Uterus (tissue), 4 donors: ENCODE data around the gene HEATR3. TPM values are rescaled to one million over a fixed set of nuclear protein-coding genes. Genes with fewer than 3 reads are reported as not detected.
"Not testable (repeated sequence)": the region's sequence is repeated elsewhere in the genome, so short reads cannot be mapped to it uniquely, and the experiment has no call there.

Source experiments
- DNase-seq, 2 donors: peaks; one replicate each; pipeline ENCODE4 v3.0.0-alpha.2; 2019 to 2020
- H3K27ac ChIP-seq, 2 donors: fragments of 200-600 bp; sonication (generic); 1 replicate in 1 of 2; 2 replicates in 1 of 2; pipeline ENCODE4 v1.5.1; 2016 to 2018
- H3K27me3 ChIP-seq, 2 donors: fragments of 200-600 bp; sonication (generic); one replicate each; pipeline ENCODE4 v1.5.1; 2018 to 2019; ENCODE audit warnings: control low read depth in 1 of 2
- H3K36me3 ChIP-seq, 2 donors: fragments of 200-600 bp; sonication (generic); one replicate each; pipeline ENCODE4 v1.5.1; 2019; ENCODE audit warnings: control low read depth in 1 of 2
- H3K4me1 ChIP-seq, 2 donors: fragments of 200-600 bp; sonication (generic); one replicate each; pipeline ENCODE4 v1.5.1; 2018 to 2019; ENCODE audit warnings: control low read depth in 1 of 2
- H3K4me3 ChIP-seq, 2 donors: fragments of 200-600 bp; sonication (generic); 1 replicate in 1 of 2; 2 replicates in 1 of 2; pipeline ENCODE4 v1.5.1; 2018 to 2019; ENCODE audit warnings: mild to moderate bottlenecking in 1 of 2
- H3K9me3 ChIP-seq, 2 donors: fragments of 200-600 bp; sonication (generic); one replicate each; pipeline ENCODE4 v1.5.1; 2019; ENCODE audit warnings: control low read depth in 1 of 2
- POLR2A ChIP-seq, 2 donors: fragments of 450-650 bp; IDR thresholded peaks; one replicate each; pipeline ENCODE4 v1.6.1; 2016; ENCODE audit warnings: antibody characterized with exemption in 2 of 2, mild to moderate bottlenecking in 1 of 2, moderate library complexity in 1 of 2
- intact Hi-C: fragments of 100-400 bp; cut with DNase I; formaldehyde crosslinking; loops from one replicate; pipeline ENCODE4 v1.15.1; 2023; ENCODE audit warnings: low total_unique reads
- total RNA-seq, 4 donors: library from RNA; depleted of rRNA in 3 of 4; stranded (reverse); fragments of >200 nt in 3 of 4; gene quantifications; one replicate each; pipeline versions ENCODE4 v1.1.0 to v1.2.4, GENCODE V29; 2014 to 2023
- TF ChIP-seq, protein P1 (sequence below), 4 experiments: fragments of 200-600 bp in 2 of 4; fragments of 450-650 bp in 2 of 4; sonication (generic) in 2 of 4; IDR thresholded peaks; one replicate each; pipeline ENCODE4 v1.5.1; 2016 to 2019; ENCODE audit warnings: antibody characterized with exemption in 4 of 4, mild to moderate bottlenecking in 2 of 4, moderate library complexity in 1 of 4
- donor health status: DM: yes; HTN: yes; CAD: no.

Gene HEATR3
- total RNA-seq, 4 donors from 2014 or later, result 8.2 to 53.0 (median 15.5) TPM

DNA sequence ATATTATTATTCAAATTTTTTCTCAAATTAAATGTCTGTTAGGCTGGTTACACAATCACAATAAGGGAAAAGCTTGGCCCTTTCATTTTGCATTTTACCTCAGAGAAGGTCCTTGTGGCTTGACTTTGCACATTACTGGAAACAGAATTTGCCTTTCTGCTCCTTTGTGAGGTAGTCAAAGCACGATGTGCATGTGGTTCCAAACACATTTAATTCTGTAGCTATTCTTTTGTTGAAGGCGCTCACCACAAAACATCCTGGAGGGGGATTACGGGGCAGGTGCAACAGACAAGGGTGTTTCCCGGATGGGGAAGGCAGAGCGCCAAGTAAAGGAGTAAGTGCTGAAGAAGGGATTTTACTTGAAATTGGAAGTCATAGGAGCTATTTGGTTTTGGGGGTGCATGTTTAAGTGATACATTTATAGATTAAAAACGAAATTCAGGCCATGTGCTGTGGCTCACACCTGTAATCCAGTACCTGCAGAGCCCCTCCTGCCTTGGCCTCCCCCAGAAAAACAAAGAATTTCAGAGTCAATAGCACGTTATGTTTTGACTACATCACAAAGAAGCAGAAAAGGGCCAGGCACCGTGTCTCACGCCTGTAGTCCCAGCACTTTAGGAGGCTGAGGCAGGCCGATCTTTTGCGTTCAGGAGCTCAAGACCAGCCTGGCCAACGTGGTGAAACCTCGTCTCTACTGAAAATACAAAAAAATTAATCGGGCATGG is 56.1 kb downstream of the HEATR3 start:
- H3K36me3 ChIP-seq, result no peaks in the 10 kb centered on the region
- no peak overlapping the region for H3K27ac ChIP-seq
- intact Hi-C loops, result no loop called here
- no peaks in the 10 kb centered on the region for H3K9me3 ChIP-seq
- TF ChIP-seq, protein P1, sequence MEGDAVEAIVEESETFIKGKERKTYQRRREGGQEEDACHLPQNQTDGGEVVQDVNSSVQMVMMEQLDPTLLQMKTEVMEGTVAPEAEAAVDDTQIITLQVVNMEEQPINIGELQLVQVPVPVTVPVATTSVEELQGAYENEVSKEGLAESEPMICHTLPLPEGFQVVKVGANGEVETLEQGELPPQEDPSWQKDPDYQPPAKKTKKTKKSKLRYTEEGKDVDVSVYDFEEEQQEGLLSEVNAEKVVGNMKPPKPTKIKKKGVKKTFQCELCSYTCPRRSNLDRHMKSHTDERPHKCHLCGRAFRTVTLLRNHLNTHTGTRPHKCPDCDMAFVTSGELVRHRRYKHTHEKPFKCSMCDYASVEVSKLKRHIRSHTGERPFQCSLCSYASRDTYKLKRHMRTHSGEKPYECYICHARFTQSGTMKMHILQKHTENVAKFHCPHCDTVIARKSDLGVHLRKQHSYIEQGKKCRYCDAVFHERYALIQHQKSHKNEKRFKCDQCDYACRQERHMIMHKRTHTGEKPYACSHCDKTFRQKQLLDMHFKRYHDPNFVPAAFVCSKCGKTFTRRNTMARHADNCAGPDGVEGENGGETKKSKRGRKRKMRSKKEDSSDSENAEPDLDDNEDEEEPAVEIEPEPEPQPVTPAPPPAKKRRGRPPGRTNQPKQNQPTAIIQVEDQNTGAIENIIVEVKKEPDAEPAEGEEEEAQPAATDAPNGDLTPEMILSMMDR (IDR thresholded peaks at IDR 0.05), result no peak
- no peak for TF ChIP-seq POLR2A (IDR thresholded peaks at IDR 0.05)
- H3K27me3 ChIP-seq, result no peaks in the 10 kb centered on the region
- H3K4me3 ChIP-seq, result no peak overlapping the region
- DNase-seq, result no peak
- H3K4me1 ChIP-seq, result no peaks in the 10 kb centered on the region

DNA sequence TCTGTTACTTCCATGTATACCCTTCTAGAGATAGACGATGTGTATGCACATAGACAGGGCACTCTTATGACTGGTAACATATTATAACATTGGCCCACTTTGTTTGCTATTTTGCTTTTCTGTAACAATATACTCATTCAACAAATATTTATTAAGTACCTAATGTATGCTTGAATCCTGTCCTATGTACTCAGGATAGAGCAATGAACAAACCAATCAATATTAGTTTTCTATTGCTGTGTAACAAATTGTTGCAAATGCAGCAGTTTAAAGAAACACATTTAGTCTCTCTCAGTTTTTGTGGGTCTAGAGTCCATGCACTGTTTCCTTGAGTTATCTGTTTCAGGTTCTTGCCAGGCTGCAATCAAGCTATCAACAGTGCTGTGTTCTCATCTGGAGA is 57.6 kb downstream of the HEATR3 start:
- no peak for TF ChIP-seq POLR2A (IDR thresholded peaks at IDR 0.05)
- TF ChIP-seq, protein P1 (IDR thresholded peaks at IDR 0.05), result no peak
- no peaks in the 10 kb centered on the region for H3K9me3 ChIP-seq
- no peaks in the 10 kb centered on the region for H3K4me1 ChIP-seq
- no peak for DNase-seq
- H3K4me3 ChIP-seq, result no peak overlapping the region
- no peak overlapping the region for H3K27ac ChIP-seq
- no peaks in the 10 kb centered on the region for H3K27me3 ChIP-seq
- no peaks in the 10 kb centered on the region for H3K36me3 ChIP-seq
- intact Hi-C loops, result no loop called here

DNA sequence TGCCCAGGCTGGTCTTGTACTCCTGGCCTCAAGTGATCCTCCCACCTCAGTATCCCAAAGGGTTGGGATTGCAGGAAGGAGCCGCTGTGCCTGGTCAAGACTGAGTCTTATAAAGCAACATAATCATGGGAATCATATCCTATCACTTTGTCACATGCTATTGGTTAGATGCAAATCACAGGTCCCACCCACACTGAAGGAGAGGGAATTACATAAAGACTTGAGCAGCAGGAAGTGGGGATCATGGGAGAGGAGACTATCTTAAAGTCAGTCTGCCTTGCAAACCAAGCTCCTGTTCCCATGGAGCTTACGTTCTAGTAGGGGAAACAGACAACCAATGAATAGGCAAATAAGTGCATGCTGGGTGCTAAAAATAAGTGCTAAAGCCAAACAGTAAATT is 59.0 kb downstream of the HEATR3 start:
- no peaks in the 10 kb centered on the region for H3K9me3 ChIP-seq
- no peaks in the 10 kb centered on the region for H3K27me3 ChIP-seq
- TF ChIP-seq, protein P1 (IDR thresholded peaks at IDR 0.05), result no peak
- no peak for TF ChIP-seq POLR2A (IDR thresholded peaks at IDR 0.05)
- DNase-seq, result no peak
- intact Hi-C loops, result no loop called here
- H3K27ac ChIP-seq, result no peak overlapping the region
- no peak overlapping the region for H3K4me3 ChIP-seq
- no peaks in the 10 kb centered on the region for H3K4me1 ChIP-seq
- H3K36me3 ChIP-seq, result no peaks in the 10 kb centered on the region

DNA sequence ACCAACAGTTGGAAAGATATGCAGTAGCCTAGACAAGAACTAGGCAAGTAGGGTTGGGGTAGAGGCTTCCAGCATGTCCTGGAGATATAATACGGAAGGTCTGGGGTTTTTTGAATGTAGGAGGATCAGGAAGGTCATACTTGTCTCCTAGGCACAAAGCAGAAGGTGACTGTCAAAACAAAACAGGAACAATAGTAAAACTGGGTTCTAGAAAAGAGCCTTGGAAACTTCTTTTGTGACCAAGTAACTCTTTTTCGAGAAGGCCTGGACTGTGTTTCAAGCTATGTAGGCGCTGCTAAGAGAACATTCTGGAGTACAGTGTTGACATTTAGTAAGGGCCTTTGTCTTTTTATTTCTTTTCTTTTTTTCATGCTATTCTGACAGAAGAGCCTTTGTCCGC is 60.4 kb downstream of the HEATR3 start:
- no peaks in the 10 kb centered on the region for H3K27me3 ChIP-seq
- H3K27ac ChIP-seq, result no peak overlapping the region
- H3K4me3 ChIP-seq, result no peak overlapping the region
- no peak for DNase-seq
- H3K9me3 ChIP-seq, result no peaks in the 10 kb centered on the region
- H3K36me3 ChIP-seq, result no peaks in the 10 kb centered on the region
- intact Hi-C loops, result no loop called here
- TF ChIP-seq, protein P1 (IDR thresholded peaks at IDR 0.05), result no peak
- H3K4me1 ChIP-seq, result no peaks in the 10 kb centered on the region

DNA sequence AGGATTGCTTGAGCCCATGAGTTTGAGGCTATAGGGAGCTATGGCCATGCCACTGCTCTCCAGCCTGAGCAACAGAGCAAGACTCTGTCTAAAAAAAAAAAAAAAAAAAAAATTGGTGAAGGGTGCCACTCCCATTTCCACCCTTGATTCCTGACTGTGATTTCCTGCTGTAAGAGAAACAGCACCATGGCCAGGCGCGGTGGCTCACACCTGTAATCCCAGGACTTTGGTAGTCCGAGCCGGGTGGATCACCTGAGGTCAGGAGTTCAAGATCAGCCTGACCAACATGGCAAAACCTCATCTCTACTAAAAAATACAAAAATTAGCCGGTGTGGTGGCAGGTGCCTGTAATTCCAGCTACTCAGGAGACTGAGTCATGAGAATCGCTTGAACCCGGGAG is 66.8 kb downstream of the HEATR3 start:
- H3K4me3 ChIP-seq, DNase-seq, H3K36me3 ChIP-seq, H3K9me3 ChIP-seq, H3K4me1 ChIP-seq, H3K27me3 ChIP-seq, intact Hi-C loops, H3K27ac ChIP-seq: not testable (repeated sequence)

DNA sequence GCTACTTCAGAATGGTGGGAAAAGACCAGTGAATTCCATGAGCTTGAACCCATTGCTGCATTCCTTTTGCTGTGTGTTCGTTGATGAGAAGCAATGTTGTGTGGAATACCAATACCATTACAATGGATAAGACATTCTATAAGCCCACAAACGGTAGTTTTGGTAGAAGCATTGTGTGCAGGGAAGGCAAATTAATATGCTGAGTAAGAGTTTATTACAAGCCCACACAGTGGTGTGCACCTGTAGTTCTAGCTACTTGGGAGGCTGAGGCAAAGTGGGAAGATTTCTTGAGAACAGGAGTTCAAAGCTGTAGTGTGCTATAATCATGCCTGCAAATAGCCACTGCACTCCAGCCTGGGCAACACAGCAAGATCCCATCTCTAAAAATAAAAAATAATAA is 67.4 kb downstream of the HEATR3 start:
- Histone ChIP-seq H3K27ac (no peak overlapping the region), H3K4me3 (no peak overlapping the region), H3K36me3 (no peaks in the 10 kb centered on the region), H3K9me3 (no peaks in the 10 kb centered on the region), H3K4me1 (no peaks in the 10 kb centered on the region), H3K27me3 (no peaks in the 10 kb centered on the region)
- intact Hi-C loops, result no loop called here
- DNase-seq, result no peak
- TF ChIP-seq POLR2A (IDR thresholded peaks at IDR 0.05), result no peak
- TF ChIP-seq, protein P1 (IDR thresholded peaks at IDR 0.05), result no peak
